Measurements from ENCODE around the gene ARMH3.
"Not testable (repeated sequence)": the region's sequence is repeated elsewhere in the genome, so short reads cannot be mapped to it uniquely, and the experiment has no call there.

The ARMH3 gene

GRCh38 chr10:102067091-102067916 lies 11.3 kb upstream of the ARMH3 start:
- no peak overlapping the region for H3K9ac ChIP-seq (ENCODE audit: low read length)
- H3K27me3 ChIP-seq (ENCODE audit: control insufficient read depth, insufficient read depth, low read length): no peaks in the 10 kb centered on the region
- no peaks in the 10 kb centered on the region for H3K9me3 ChIP-seq (ENCODE audit: control insufficient read depth, low read length)
- H3K4me1 ChIP-seq (ENCODE audit: control insufficient read depth, insufficient read depth, low read length): peaks cover 18% of the 10 kb centered on the region
- H3K4me3 ChIP-seq (ENCODE audit: low read length): peak overlapping the region; percentile 16
- peaks cover 8% of the 10 kb centered on the region for H3K36me3 ChIP-seq (ENCODE audit: control insufficient read depth, insufficient read depth, low read length)

- Histone ChIP-seq H3K9ac (ENCODE audit: low read length) (peak overlapping the region; percentile 92), H3K4me3 (ENCODE audit: low read length) (peak overlapping the region; percentile 16), H3K4me1 (ENCODE audit: control insufficient read depth, insufficient read depth, low read length) (peaks cover 18% of the 10 kb centered on the region), H3K27me3 (ENCODE audit: control insufficient read depth, insufficient read depth, low read length) (no peaks in the 10 kb centered on the region), H3K9me3 (ENCODE audit: control insufficient read depth, low read length) (no peaks in the 10 kb centered on the region), H3K36me3 (ENCODE audit: control insufficient read depth, insufficient read depth, low read length) (peaks cover 8% of the 10 kb centered on the region)
Measured at GRCh38 chr10:102066399-102067088, 10.6 kb upstream of the ARMH3 start.

- Histone ChIP-seq H3K27me3 (ENCODE audit: control insufficient read depth, insufficient read depth, low read length) (no peaks in the 10 kb centered on the region), H3K4me3 (ENCODE audit: low read length) (peak overlapping the region; percentile 16), H3K9me3 (ENCODE audit: control insufficient read depth, low read length) (no peaks in the 10 kb centered on the region), H3K4me1 (ENCODE audit: control insufficient read depth, insufficient read depth, low read length) (peaks cover 18% of the 10 kb centered on the region), H3K36me3 (ENCODE audit: control insufficient read depth, insufficient read depth, low read length) (peaks cover 8% of the 10 kb centered on the region), H3K9ac (ENCODE audit: low read length) (peak overlapping the region; percentile 92)
Measured at GRCh38 chr10:102065561-102066398, 9.8 kb upstream of the ARMH3 start.

- H3K4me3 ChIP-seq (ENCODE audit: low read length): peak within 1 kb of the TSS; percentile 50
- H3K27me3 ChIP-seq (ENCODE audit: control insufficient read depth, insufficient read depth, low read length): no peaks in the 10 kb centered on the region
- peaks cover 8% of the 10 kb centered on the region for H3K36me3 ChIP-seq (ENCODE audit: control insufficient read depth, insufficient read depth, low read length)
- peak within 1 kb of the TSS; percentile 92 for H3K9ac ChIP-seq (ENCODE audit: low read length)
- H3K4me1 ChIP-seq (ENCODE audit: control insufficient read depth, insufficient read depth, low read length): peaks cover 18% of the 10 kb centered on the region
- H3K9me3 ChIP-seq (ENCODE audit: control insufficient read depth, low read length): no peaks in the 10 kb centered on the region
Measured at GRCh38 chr10:102064868-102065560, 9.0 kb upstream of the ARMH3 start, which contains the start of gene HPS6. HPS6 (plus strand) TSS chr10:102065349; CDS start chr10:102065475, 126 bp downstream.

- Histone ChIP-seq H3K9ac (ENCODE audit: low read length) (peak overlapping the region; percentile 92), H3K4me3 (ENCODE audit: low read length) (peak overlapping the region; percentile 50), H3K9me3 (ENCODE audit: control insufficient read depth, low read length) (no peaks in the 10 kb centered on the region), H3K4me1 (ENCODE audit: control insufficient read depth, insufficient read depth, low read length) (peaks cover 18% of the 10 kb centered on the region), H3K36me3 (ENCODE audit: control insufficient read depth, insufficient read depth, low read length) (peaks cover 8% of the 10 kb centered on the region), H3K27me3 (ENCODE audit: control insufficient read depth, insufficient read depth, low read length) (no peaks in the 10 kb centered on the region)
Measured at GRCh38 chr10:102064503-102064867, 8.5 kb upstream of the ARMH3 start.

GRCh38 chr10:102059987-102060386 lies 4.0 kb upstream of the ARMH3 start:
- Histone ChIP-seq H3K27me3 (ENCODE audit: control insufficient read depth, insufficient read depth, low read length) (no peaks in the 10 kb centered on the region), H3K4me1 (ENCODE audit: control insufficient read depth, insufficient read depth, low read length) (peaks cover 6% of the 10 kb centered on the region), H3K36me3 (ENCODE audit: control insufficient read depth, insufficient read depth, low read length) (no peaks in the 10 kb centered on the region), H3K9me3 (ENCODE audit: control insufficient read depth, low read length) (no peaks in the 10 kb centered on the region), H3K4me3 (ENCODE audit: low read length) (no peak overlapping the region), H3K9ac (ENCODE audit: low read length) (no peak overlapping the region)

- H3K4me3 ChIP-seq (ENCODE audit: low read length): peak overlapping the region; percentile 100
- peak overlapping the region; percentile 90 for H3K9ac ChIP-seq (ENCODE audit: low read length)
- not testable (repeated sequence) for H3K36me3 ChIP-seq (ENCODE audit: control insufficient read depth, insufficient read depth, low read length); H3K9me3 ChIP-seq (ENCODE audit: control insufficient read depth, low read length); H3K27me3 ChIP-seq (ENCODE audit: control insufficient read depth, insufficient read depth, low read length)
- peaks cover 18% of the 10 kb centered on the region for H3K4me1 ChIP-seq (ENCODE audit: control insufficient read depth, insufficient read depth, low read length)
Measured at GRCh38 chr10:102054881-102055646, 909 bp downstream of the ARMH3 start.

GRCh38 chr10:102046095-102046494 lies 9.9 kb downstream of the ARMH3 start:
- no peak overlapping the region for H3K9ac ChIP-seq (ENCODE audit: low read length)
- no peak overlapping the region for H3K4me3 ChIP-seq (ENCODE audit: low read length)
- no peaks in the 10 kb centered on the region for H3K36me3 ChIP-seq (ENCODE audit: control insufficient read depth, insufficient read depth, low read length)
- H3K4me1 ChIP-seq (ENCODE audit: control insufficient read depth, insufficient read depth, low read length): no peaks in the 10 kb centered on the region
- no peaks in the 10 kb centered on the region for H3K9me3 ChIP-seq (ENCODE audit: control insufficient read depth, low read length)
- no peaks in the 10 kb centered on the region for H3K27me3 ChIP-seq (ENCODE audit: control insufficient read depth, insufficient read depth, low read length)

- Histone ChIP-seq H3K4me1 (ENCODE audit: control insufficient read depth, insufficient read depth, low read length) (no peaks in the 10 kb centered on the region), H3K9me3 (ENCODE audit: control insufficient read depth, low read length) (no peaks in the 10 kb centered on the region), H3K9ac (ENCODE audit: low read length) (no peak overlapping the region), H3K27me3 (ENCODE audit: control insufficient read depth, insufficient read depth, low read length) (no peaks in the 10 kb centered on the region), H3K36me3 (ENCODE audit: control insufficient read depth, insufficient read depth, low read length) (no peaks in the 10 kb centered on the region), H3K4me3 (ENCODE audit: low read length) (no peak overlapping the region)
Measured at GRCh38 chr10:102045292-102045691, 10.7 kb downstream of the ARMH3 start.

- Histone ChIP-seq H3K4me3 (ENCODE audit: low read length) (no peak overlapping the region), H3K9me3 (ENCODE audit: control insufficient read depth, low read length) (no peaks in the 10 kb centered on the region), H3K9ac (ENCODE audit: low read length) (no peak overlapping the region), H3K27me3 (ENCODE audit: control insufficient read depth, insufficient read depth, low read length) (no peaks in the 10 kb centered on the region), H3K36me3 (ENCODE audit: control insufficient read depth, insufficient read depth, low read length) (no peaks in the 10 kb centered on the region), H3K4me1 (ENCODE audit: control insufficient read depth, insufficient read depth, low read length) (no peaks in the 10 kb centered on the region)
Measured at GRCh38 chr10:102040305-102041050, 15.5 kb downstream of the ARMH3 start.
